ENCODE measurements around the gene SET. TPM values are rescaled to one million over a fixed set of nuclear protein-coding genes. Genes with fewer than 3 reads are reported as not detected.

The SET gene
- total and polyA plus RNA-seq, 2 of the 13 experiments (the other 11 are each of a cell fraction or from before 2014, with no cell fraction given): 94.2 to 611 TPM

- no peak overlapping the region for H3K4me2 ChIP-seq (ENCODE audit: low read depth, low read length)
- no peak overlapping the region for H2AFZ ChIP-seq (ENCODE audit: low read length)
- 96% methylated on average over 8 of the region's 8 CpGs for WGBS (ENCODE audit: low lambda C conversion rate)
- no peak overlapping the region for H3K4me3 ChIP-seq (replicated peaks in 1 of 3; ENCODE audit: insufficient read depth in 1 of 3, low read depth in 2 of 3, low read length in 3 of 3)
- no peak overlapping the region for H3K9ac ChIP-seq (ENCODE audit: insufficient read depth, low read depth, low read length)
- ATAC-seq (no peak), FAIRE-seq (no peak), DNase-seq (ENCODE audit: low spot score) (no peak)
- TF ChIP-seq FOXA3 (CRISPR knock-in tag; IDR thresholded peaks at IDR 0.05) (no peak), ZNF629 (CRISPR knock-in tag; conservative IDR thresholded peaks at IDR 0.05) (peak; percentile 53; the same call in 1 of the 2 replicates)
- intact Hi-C loops (cut with micrococcal nuclease; ENCODE audit: unreplicated experiment): no loop called here
- H3K9me3 ChIP-seq (ENCODE audit: low read length): no peaks in the 10 kb centered on the region
- H3K27me3 ChIP-seq (ENCODE audit: control insufficient read depth in 1 of 2, insufficient read depth in 2 of 2, low read length in 2 of 2): no peaks in the 10 kb centered on the region
- H3K27ac ChIP-seq (ENCODE audit: extremely low read length, insufficient read depth, low read length): no peak overlapping the region
- H4K20me1 ChIP-seq (ENCODE audit: insufficient read depth, low read length): no peaks in the 10 kb centered on the region
- POLR2A ChIA-PET: interaction anchor here (1.0 kb wide), 1 partner anchor 17 kb away, joined by 3 read pairs; the partner anchor contains the start of gene ZDHHC12
- BruUV-seq (replicated peaks): no TSS peak
- CTCF ChIA-PET (ENCODE audit: low intra/inter-chr PET ratio, low total read pairs): no interaction called here
- in situ Hi-C loops (cut with HindIII; ENCODE audit: extremely low pct_ligation_motif_present, low pct_unique_long_range_greater_than_20kb): no loop called here
- H3K79me2 ChIP-seq (ENCODE audit: insufficient read depth, low read length): peaks cover 8% of the 10 kb centered on the region
- H3K36me3 ChIP-seq (replicated peaks in 1 of 2; ENCODE audit: control insufficient read depth in 1 of 2, insufficient read depth in 2 of 2, low read length in 2 of 2): peaks cover 4 to 12% of the 10 kb centered on the region in 2 experiments; a peak in 4 of 5 replicates
- H3K4me1 ChIP-seq (ENCODE audit: insufficient read depth, low read length): peaks cover 9% of the 10 kb centered on the region
Measured at GRCh38 chr9:128707446-128707845, 18.4 kb downstream of the SET start.

DNA sequence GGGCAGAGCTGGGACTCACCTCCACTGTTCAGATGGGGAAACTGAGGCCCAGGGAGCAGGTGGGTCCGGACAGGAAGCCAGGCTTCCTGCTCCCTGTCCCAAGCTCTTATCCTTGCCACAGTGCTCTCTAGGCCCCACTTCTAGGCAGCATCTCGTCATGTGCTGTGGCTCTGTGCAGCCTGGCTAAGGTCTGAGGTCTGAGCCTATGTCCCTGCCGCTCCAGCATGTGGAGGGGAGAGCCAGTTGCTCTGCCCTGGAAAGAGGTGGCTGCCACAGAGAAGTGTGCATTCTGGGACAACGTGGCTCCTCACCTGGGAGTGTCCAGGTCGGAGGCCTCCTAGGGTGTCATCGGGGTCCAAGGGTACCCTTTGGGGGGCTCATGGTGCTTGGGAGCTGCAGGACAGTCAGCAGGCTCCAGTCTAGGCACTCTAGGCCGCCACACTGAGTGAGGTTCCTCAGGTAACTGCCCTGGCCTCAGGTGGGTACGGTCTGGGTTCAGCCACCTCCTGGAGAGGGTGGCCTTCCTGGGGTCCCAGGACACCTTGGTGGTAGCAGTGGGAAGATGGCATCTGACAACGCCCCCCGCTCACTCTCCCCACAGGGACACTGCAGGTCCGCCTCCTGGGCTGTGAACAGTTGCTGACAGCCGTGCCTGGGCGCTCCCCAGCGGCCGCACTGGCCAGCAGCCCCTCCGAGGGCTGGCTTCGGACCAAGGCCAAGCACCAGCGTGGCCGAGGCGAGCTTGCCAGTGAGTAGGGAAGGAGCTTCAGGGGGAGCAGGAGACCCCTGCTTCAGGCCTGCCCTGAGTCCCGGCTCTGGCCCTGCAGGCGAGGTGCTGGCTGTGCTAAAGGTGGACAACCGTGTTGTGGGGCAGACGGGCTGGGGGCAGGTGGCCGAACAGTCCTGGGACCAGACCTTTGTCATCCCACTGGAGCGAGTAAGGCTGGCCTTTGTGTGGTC is 23.7 kb downstream of the SET start:
- H3K36me3 ChIP-seq (replicated peaks in 1 of 2; ENCODE audit: control insufficient read depth in 1 of 2, insufficient read depth in 2 of 2, low read length in 2 of 2): peaks cover 7 to 19% of the 10 kb centered on the region in 2 experiments; a peak in 3 of 5 replicates
- ChIA-PET CTCF (ENCODE audit: low intra/inter-chr PET ratio, low total read pairs) (no interaction called here), POLR2A (no interaction called here)
- no peak for FAIRE-seq
- intact Hi-C loops (cut with micrococcal nuclease; ENCODE audit: unreplicated experiment): no loop called here
- in situ Hi-C loops (cut with HindIII; ENCODE audit: extremely low pct_ligation_motif_present, low pct_unique_long_range_greater_than_20kb): no loop called here
- H3K4me3 ChIP-seq (replicated peaks in 1 of 3; ENCODE audit: insufficient read depth in 1 of 3, low read depth in 2 of 3, low read length in 3 of 3): no peak overlapping the region
- ATAC-seq: peak; percentile 21; the same call in 2 of the 3 replicates
- H2AFZ ChIP-seq (ENCODE audit: low read length): no peak overlapping the region
- H3K4me2 ChIP-seq (ENCODE audit: low read depth, low read length): no peak overlapping the region
- peaks cover under 1% of the 10 kb centered on the region; the same call in 1 of the 2 replicates for H3K4me1 ChIP-seq (ENCODE audit: insufficient read depth, low read length)
- no peaks in the 10 kb centered on the region for H3K79me2 ChIP-seq (ENCODE audit: insufficient read depth, low read length)
- no peaks in the 10 kb centered on the region for H4K20me1 ChIP-seq (ENCODE audit: insufficient read depth, low read length)
- H3K27ac ChIP-seq (ENCODE audit: extremely low read length, insufficient read depth, low read length): no peak overlapping the region
- TF ChIP-seq AGO2 (optimal IDR thresholded peaks at IDR 0.05; ENCODE audit: low read depth, low read length) (peak; percentile 58), PHF8 (CRISPR knock-in tag; IDR thresholded peaks at IDR 0.05) (no peak), NFE2L1 (CRISPR knock-in tag; IDR thresholded peaks at IDR 0.05; ENCODE audit: borderline replicate concordance) (no peak)
- H3K9me3 ChIP-seq (ENCODE audit: low read length): no peaks in the 10 kb centered on the region
- BruUV-seq (replicated peaks): no TSS peak
- no peak overlapping the region for H3K9ac ChIP-seq (ENCODE audit: insufficient read depth, low read depth, low read length)
- H3K27me3 ChIP-seq (ENCODE audit: control insufficient read depth in 1 of 2, insufficient read depth in 2 of 2, low read length in 2 of 2): no peaks in the 10 kb centered on the region
- 94% methylated on average over 17 of the region's 26 CpGs for WGBS (ENCODE audit: low lambda C conversion rate)
- no peak for DNase-seq (ENCODE audit: low spot score)
